Gastroesophageal sphincter (tissue), 4 donors: Measurements from ENCODE around the gene MAL. TPM values are rescaled to one million over a fixed set of nuclear protein-coding genes. Genes with fewer than 3 reads are reported as not detected.

Experiments used
- ATAC-seq: fragments of 150-250 bp; one replicate; pipeline ENCODE4 v1.9.1; 2016; ENCODE audit warnings: mild to moderate bottlenecking, moderate library complexity
- H3K27ac ChIP-seq, 4 donors: fragments of 200-600 bp; sonication (generic) in 3 of 4; 1 replicate in 3 of 4; 2 replicates in 1 of 4; pipeline ENCODE4 v1.5.1; 2016 to 2019
- H3K27me3 ChIP-seq: fragments of 200-600 bp; sonication (generic); one replicate; pipeline ENCODE4 v1.5.1; 2019
- H3K36me3 ChIP-seq, 2 donors: fragments of 200-600 bp; sonication (generic); one replicate each; pipeline ENCODE4 v1.5.1; 2019; ENCODE audit warnings: control low read depth in 1 of 2
- H3K4me1 ChIP-seq, 3 donors: fragments of 200-600 bp; sonication (generic); 1 replicate in 2 of 3; 2 replicates in 1 of 3; pipeline ENCODE4 v1.5.1; 2016 to 2019; ENCODE audit warnings: control low read depth in 2 of 3
- H3K4me3 ChIP-seq, 2 donors: fragments of 200-600 bp; sonication (generic); one replicate each; pipeline ENCODE4 v1.5.1; 2019; ENCODE audit warnings: mild to moderate bottlenecking in 1 of 2, moderate library complexity in 1 of 2
- H3K9me3 ChIP-seq, 3 donors: fragments of 200-600 bp; sonication (generic); one replicate each; pipeline ENCODE4 v1.5.1; 2017 to 2019; ENCODE audit warnings: control low read depth in 2 of 3
- CTCF ChIP-seq, 4 experiments: fragments of 200-600 bp in 2 of 4; fragments of 450-650 bp in 2 of 4; sonication (generic) in 1 of 4; IDR thresholded peaks; one replicate each; pipeline ENCODE4 v1.5.1; 2017 to 2019; ENCODE audit warnings: antibody characterized with exemption in 4 of 4, mild to moderate bottlenecking in 2 of 4, moderate library complexity in 2 of 4
- EP300 ChIP-seq: sonication (generic); formaldehyde crosslinking; IDR thresholded peaks from one replicate; pipeline ENCODE4 v1.6.1; 2017; ENCODE audit warnings: antibody characterized with exemption, mild to moderate bottlenecking
- POLR2A ChIP-seq, 2 donors: fragments of 450-650 bp; IDR thresholded peaks; one replicate each; pipeline ENCODE4 v1.6.1; 2017; ENCODE audit warnings: antibody characterized with exemption in 2 of 2, mild to moderate bottlenecking in 2 of 2, moderate library complexity in 1 of 2
- POLR2AphosphoS5 ChIP-seq: sonication (generic); formaldehyde crosslinking; IDR thresholded peaks from one replicate; pipeline ENCODE4 v1.6.1; 2017; ENCODE audit warnings: antibody characterized with exemption
- WGBS, 2 donors: methylation state at CpG; one replicate each; pipeline ENCODE4 v1.1.5; 2018; ENCODE audit warnings: low coverage in 1 of 2; 5-methylcytosine and 5-hydroxymethylcytosine counted together
- total RNA-seq, 4 donors: library from RNA; depleted of rRNA; stranded (reverse); fragments of >200 nt; gene quantifications; one replicate each; pipeline ENCODE4 v1.1.0, GENCODE V29; 2016

The MAL gene
- total RNA-seq, 4 donors from 2014 or later, result 21.3 to 39.8 (median 32.0) TPM

GRCh38 chr2:94986392-94986963, 39.0 kb upstream of the MAL start:
- Histone ChIP-seq H3K27ac (no peak overlapping the region), H3K9me3 (no peaks in the 10 kb centered on the region), H3K36me3 (no peaks in the 10 kb centered on the region), H3K4me3 (no peak overlapping the region), H3K4me1 (no peaks in the 10 kb centered on the region), H3K27me3 (peaks cover 38% of the 10 kb centered on the region)
- peak in 3 of 4 experiments; percentile 37 to 63 (median 51) for TF ChIP-seq CTCF (IDR thresholded peaks at IDR 0.05)
- no peak for TF ChIP-seq EP300
- ATAC-seq, result no peak
- 49 to 55% methylated on average over 3 of the region's 3 CpGs for WGBS, 2 donors

- Histone ChIP-seq H3K27ac (no peak overlapping the region), H3K36me3 (no peaks in the 10 kb centered on the region), H3K9me3 (no peaks in the 10 kb centered on the region), H3K4me3 (no peak overlapping the region), H3K27me3 (peaks cover 38% of the 10 kb centered on the region), H3K4me1 (no peaks in the 10 kb centered on the region)
- 68 to 70% methylated on average over 3 to 7 of the region's 15 CpGs for WGBS, 2 donors
- TF ChIP-seq CTCF (IDR thresholded peaks at IDR 0.05), result no peak
- TF ChIP-seq POLR2A (IDR thresholded peaks at IDR 0.05), result no peak
- TF ChIP-seq EP300, result no peak
- no peak for TF ChIP-seq POLR2AphosphoS5
- ATAC-seq, result no peak
Observed at GRCh38 chr2:94987074-94988020, 38.2 kb upstream of the MAL start.

GRCh38 chr2:94990956-94991355, 34.6 kb upstream of the MAL start:
- peaks cover 38% of the 10 kb centered on the region for H3K27me3 ChIP-seq
- TF ChIP-seq EP300, result no peak
- TF ChIP-seq POLR2AphosphoS5, result no peak
- no peak for TF ChIP-seq POLR2A (IDR thresholded peaks at IDR 0.05)
- TF ChIP-seq CTCF (IDR thresholded peaks at IDR 0.05), result no peak
- no peaks in the 10 kb centered on the region for H3K9me3 ChIP-seq
- ATAC-seq, result no peak
- H3K4me3 ChIP-seq, result no peak overlapping the region
- H3K4me1 ChIP-seq, result no peaks in the 10 kb centered on the region
- no peaks in the 10 kb centered on the region for H3K36me3 ChIP-seq
- H3K27ac ChIP-seq, result no peak overlapping the region

- no peak overlapping the region for H3K27ac ChIP-seq
- H3K36me3 ChIP-seq, result no peaks in the 10 kb centered on the region
- no peak for ATAC-seq
- no peaks in the 10 kb centered on the region for H3K4me1 ChIP-seq
- H3K9me3 ChIP-seq, result no peaks in the 10 kb centered on the region
- 82 to 87% methylated on average over 5 of the region's 5 CpGs for WGBS, 2 donors
- no peak for TF ChIP-seq POLR2AphosphoS5
- no peak for TF ChIP-seq EP300
- TF ChIP-seq CTCF (IDR thresholded peaks at IDR 0.05), result no peak
- no peak for TF ChIP-seq POLR2A (IDR thresholded peaks at IDR 0.05)
- H3K27me3 ChIP-seq, result peaks cover 48% of the 10 kb centered on the region
- no peak overlapping the region for H3K4me3 ChIP-seq
Observed at GRCh38 chr2:94992360-94992759, 33.1 kb upstream of the MAL start.
